ENCODE results near the gene ADGRG2. TPM values are rescaled to one million over a fixed set of nuclear protein-coding genes. Genes with fewer than 3 reads are reported as not detected.

Gene ADGRG2
- total RNA-seq, 2 experiments from 2014 or later, result not detected

DNA sequence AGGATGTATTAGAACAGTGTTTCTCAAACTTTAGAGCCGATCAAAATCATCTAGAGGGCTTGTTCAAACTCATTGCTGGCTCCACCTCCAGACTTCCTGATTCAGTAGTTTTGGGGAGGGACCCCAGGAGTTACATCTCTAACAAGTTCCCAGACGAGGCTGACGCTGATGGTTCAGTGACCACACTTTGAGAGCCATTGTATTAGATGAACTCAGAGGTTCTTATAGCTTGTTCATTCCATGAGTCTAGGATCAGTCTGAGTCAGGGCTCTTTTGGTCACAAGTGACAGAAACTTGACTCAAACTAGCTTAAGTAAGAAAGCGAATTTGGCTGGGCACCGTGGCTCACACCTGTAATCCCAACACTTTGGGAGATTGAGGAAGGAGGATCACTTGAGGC lies 11.5 kb upstream of the ADGRG2 start:
- ChIA-PET POLR2A (no interaction called here), CTCF (ENCODE audit: unreplicated experiment) (no interaction called here)
- no peak for TF ChIP-seq EZH2phosphoT487 (IDR thresholded peaks at IDR 0.05; ENCODE audit: borderline replicate concordance, low read depth, low read length)
- TF ChIP-seq, protein P1, sequence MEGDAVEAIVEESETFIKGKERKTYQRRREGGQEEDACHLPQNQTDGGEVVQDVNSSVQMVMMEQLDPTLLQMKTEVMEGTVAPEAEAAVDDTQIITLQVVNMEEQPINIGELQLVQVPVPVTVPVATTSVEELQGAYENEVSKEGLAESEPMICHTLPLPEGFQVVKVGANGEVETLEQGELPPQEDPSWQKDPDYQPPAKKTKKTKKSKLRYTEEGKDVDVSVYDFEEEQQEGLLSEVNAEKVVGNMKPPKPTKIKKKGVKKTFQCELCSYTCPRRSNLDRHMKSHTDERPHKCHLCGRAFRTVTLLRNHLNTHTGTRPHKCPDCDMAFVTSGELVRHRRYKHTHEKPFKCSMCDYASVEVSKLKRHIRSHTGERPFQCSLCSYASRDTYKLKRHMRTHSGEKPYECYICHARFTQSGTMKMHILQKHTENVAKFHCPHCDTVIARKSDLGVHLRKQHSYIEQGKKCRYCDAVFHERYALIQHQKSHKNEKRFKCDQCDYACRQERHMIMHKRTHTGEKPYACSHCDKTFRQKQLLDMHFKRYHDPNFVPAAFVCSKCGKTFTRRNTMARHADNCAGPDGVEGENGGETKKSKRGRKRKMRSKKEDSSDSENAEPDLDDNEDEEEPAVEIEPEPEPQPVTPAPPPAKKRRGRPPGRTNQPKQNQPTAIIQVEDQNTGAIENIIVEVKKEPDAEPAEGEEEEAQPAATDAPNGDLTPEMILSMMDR (conservative IDR thresholded peaks at IDR 0.05; ENCODE audit: low read length), result no peak
- no peak overlapping the region for H2AFZ ChIP-seq (ENCODE audit: low read length)
- no peak overlapping the region for H3K4me2 ChIP-seq (ENCODE audit: low read length)
- no peaks in the 10 kb centered on the region for H3K9me2 ChIP-seq (ENCODE audit: insufficient read depth, low read length)
- no peaks in the 10 kb centered on the region for H3K36me3 ChIP-seq (ENCODE audit: insufficient read depth, low read length)
- H3K4me3 ChIP-seq (ENCODE audit: low read depth, low read length, poor library complexity, severe bottlenecking), result no peak overlapping the region
- no peaks in the 10 kb centered on the region for H4K20me1 ChIP-seq (ENCODE audit: insufficient read depth, low read length)
- DNase-seq (ENCODE audit: low spot score), result no peak
- intact Hi-C loops (cut with micrococcal nuclease; ENCODE audit: unreplicated experiment), result no loop called here
- H3K4me1 ChIP-seq (ENCODE audit: insufficient read depth, low read length, poor library complexity, severe bottlenecking), result no peaks in the 10 kb centered on the region
- no peaks in the 10 kb centered on the region for H3K9me3 ChIP-seq (ENCODE audit: low read length)
- BruUV-seq (replicated peaks), result no TSS peak
- H3K79me2 ChIP-seq (ENCODE audit: insufficient read depth, low read depth, low read length), result no peaks in the 10 kb centered on the region
- no peak overlapping the region for H3K27ac ChIP-seq (ENCODE audit: low read depth, low read length, poor library complexity, severe bottlenecking)

DNA sequence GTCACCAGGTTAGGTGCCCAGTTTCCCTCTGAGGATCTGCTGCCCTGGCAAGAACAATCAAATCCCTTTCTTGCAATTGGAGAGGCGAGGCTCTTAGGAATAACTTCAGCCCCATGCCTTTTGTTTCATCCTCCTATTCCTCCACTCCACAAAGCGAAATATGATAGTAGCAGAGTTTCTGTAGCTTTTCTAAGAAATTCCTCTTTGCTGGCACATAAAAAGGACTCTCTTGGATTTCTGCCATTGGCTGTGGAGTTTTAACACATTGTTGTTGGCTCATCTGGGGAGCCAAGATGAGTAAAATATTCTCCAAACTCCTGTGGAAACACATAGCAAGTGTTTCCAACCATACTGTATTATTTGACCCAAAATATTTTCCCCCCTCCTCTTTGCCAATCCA lies 11.0 kb upstream of the ADGRG2 start:
- POLR2A ChIA-PET, result interaction anchor here (0.6 kb wide), 1 partner anchor 1610 kb away, joined by 3 read pairs; no protein-coding TSS in a partner anchor
- no peaks in the 10 kb centered on the region for H3K9me3 ChIP-seq (ENCODE audit: low read length)
- intact Hi-C loops (cut with micrococcal nuclease; ENCODE audit: unreplicated experiment), result no loop called here
- BruUV-seq (replicated peaks), result no TSS peak
- TF ChIP-seq, protein P1 (conservative IDR thresholded peaks at IDR 0.05; ENCODE audit: low read length), result no peak
- TF ChIP-seq EZH2phosphoT487 (IDR thresholded peaks at IDR 0.05; ENCODE audit: borderline replicate concordance, low read depth, low read length), result no peak
- H3K4me3 ChIP-seq (ENCODE audit: low read depth, low read length, poor library complexity, severe bottlenecking), result no peak overlapping the region
- no peaks in the 10 kb centered on the region for H3K9me2 ChIP-seq (ENCODE audit: insufficient read depth, low read length)
- no peaks in the 10 kb centered on the region for H3K4me1 ChIP-seq (ENCODE audit: insufficient read depth, low read length, poor library complexity, severe bottlenecking)
- no peak overlapping the region for H3K4me2 ChIP-seq (ENCODE audit: low read length)
- H4K20me1 ChIP-seq (ENCODE audit: insufficient read depth, low read length), result no peaks in the 10 kb centered on the region
- H3K36me3 ChIP-seq (ENCODE audit: insufficient read depth, low read length), result no peaks in the 10 kb centered on the region
- no peaks in the 10 kb centered on the region for H3K79me2 ChIP-seq (ENCODE audit: insufficient read depth, low read depth, low read length)
- CTCF ChIA-PET (ENCODE audit: unreplicated experiment), result no interaction called here
- no peak overlapping the region for H2AFZ ChIP-seq (ENCODE audit: low read length)
- DNase-seq (ENCODE audit: low spot score), result no peak
- H3K27ac ChIP-seq (ENCODE audit: low read depth, low read length, poor library complexity, severe bottlenecking), result no peak overlapping the region

DNA sequence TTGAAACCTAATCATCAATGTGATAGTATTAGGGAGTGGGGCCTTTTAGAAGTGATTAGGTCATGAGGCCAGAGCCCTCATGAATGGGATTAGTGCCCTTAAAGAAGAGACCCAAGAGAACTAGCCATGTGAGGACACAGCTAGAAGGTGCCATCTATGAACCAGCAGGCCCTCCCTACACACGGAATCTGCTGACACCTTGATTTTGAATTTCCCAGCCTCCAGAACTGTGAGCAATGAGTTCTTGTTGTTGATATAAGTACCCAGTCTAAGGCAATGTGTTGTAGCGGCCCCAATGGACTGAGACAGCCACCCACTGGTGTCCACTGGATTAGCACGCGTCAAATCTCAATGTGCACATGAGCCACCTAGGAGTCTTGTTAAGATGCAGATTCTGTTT lies 8.4 kb upstream of the ADGRG2 start:
- no TSS peak for BruUV-seq (replicated peaks)
- POLR2A ChIA-PET, result no interaction called here

More for the DNA sequence above, 8.4 kb upstream of the ADGRG2 start:
- TF ChIP-seq EZH2phosphoT487 (IDR thresholded peaks at IDR 0.05; ENCODE audit: borderline replicate concordance, low read depth, low read length), result no peak
- TF ChIP-seq, protein P1 (conservative IDR thresholded peaks at IDR 0.05; ENCODE audit: low read length), result no peak
- no peak overlapping the region for H3K27ac ChIP-seq (ENCODE audit: low read depth, low read length, poor library complexity, severe bottlenecking)
- intact Hi-C loops (cut with micrococcal nuclease; ENCODE audit: unreplicated experiment), result no loop called here
- no peak for DNase-seq (ENCODE audit: low spot score)
- no peak overlapping the region for H2AFZ ChIP-seq (ENCODE audit: low read length)
- no peaks in the 10 kb centered on the region for H3K36me3 ChIP-seq (ENCODE audit: insufficient read depth, low read length)
- no peaks in the 10 kb centered on the region for H4K20me1 ChIP-seq (ENCODE audit: insufficient read depth, low read length)
- no peaks in the 10 kb centered on the region for H3K9me3 ChIP-seq (ENCODE audit: low read length)
- no peak overlapping the region for H3K4me2 ChIP-seq (ENCODE audit: low read length)
- no peak overlapping the region for H3K4me3 ChIP-seq (ENCODE audit: low read depth, low read length, poor library complexity, severe bottlenecking)
- H3K79me2 ChIP-seq (ENCODE audit: insufficient read depth, low read depth, low read length), result no peaks in the 10 kb centered on the region
- no peaks in the 10 kb centered on the region for H3K4me1 ChIP-seq (ENCODE audit: insufficient read depth, low read length, poor library complexity, severe bottlenecking)
- H3K9me2 ChIP-seq (ENCODE audit: insufficient read depth, low read length), result no peaks in the 10 kb centered on the region
- CTCF ChIA-PET (ENCODE audit: unreplicated experiment), result no interaction called here

Measured in OCI-LY7 (cell line).